ENCODE data around the gene ASMTL.

DNA sequence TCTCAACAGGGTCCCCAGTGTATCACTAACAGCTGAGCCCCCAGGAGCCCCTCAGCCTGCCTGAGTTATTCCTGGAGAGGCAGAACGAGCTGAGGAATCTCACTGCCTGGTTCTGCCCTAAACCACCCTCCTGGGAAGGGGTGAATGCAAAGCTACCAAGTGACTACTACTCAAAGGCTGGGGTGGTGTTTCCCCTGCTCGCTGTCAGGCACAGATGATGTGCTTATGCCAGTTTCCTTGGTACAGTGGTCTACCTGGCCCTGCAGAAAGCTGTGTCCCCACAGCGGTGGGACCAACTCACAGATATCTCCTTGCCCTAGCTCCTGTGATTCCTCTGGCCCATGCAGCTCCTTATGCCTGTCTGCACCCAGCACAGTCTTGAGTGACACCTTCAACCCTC lies 35.4 kb upstream of the ASMTL start:
- TF ChIP-seq, protein P1, sequence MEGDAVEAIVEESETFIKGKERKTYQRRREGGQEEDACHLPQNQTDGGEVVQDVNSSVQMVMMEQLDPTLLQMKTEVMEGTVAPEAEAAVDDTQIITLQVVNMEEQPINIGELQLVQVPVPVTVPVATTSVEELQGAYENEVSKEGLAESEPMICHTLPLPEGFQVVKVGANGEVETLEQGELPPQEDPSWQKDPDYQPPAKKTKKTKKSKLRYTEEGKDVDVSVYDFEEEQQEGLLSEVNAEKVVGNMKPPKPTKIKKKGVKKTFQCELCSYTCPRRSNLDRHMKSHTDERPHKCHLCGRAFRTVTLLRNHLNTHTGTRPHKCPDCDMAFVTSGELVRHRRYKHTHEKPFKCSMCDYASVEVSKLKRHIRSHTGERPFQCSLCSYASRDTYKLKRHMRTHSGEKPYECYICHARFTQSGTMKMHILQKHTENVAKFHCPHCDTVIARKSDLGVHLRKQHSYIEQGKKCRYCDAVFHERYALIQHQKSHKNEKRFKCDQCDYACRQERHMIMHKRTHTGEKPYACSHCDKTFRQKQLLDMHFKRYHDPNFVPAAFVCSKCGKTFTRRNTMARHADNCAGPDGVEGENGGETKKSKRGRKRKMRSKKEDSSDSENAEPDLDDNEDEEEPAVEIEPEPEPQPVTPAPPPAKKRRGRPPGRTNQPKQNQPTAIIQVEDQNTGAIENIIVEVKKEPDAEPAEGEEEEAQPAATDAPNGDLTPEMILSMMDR (IDR thresholded peaks at IDR 0.05; ENCODE audit: insufficient read depth, low read length, poor library complexity, severe bottlenecking) = no peak
- TF ChIP-seq EZH2phosphoT487 (conservative IDR thresholded peaks at IDR 0.05; ENCODE audit: low read length) = no peak

All from SU-DHL-6 (cell line).